ENCODE measurements around the gene FKBP5. TPM values are rescaled to one million over a fixed set of nuclear protein-coding genes. Genes with fewer than 3 reads are reported as not detected.
"Not testable (repeated sequence)": the region's sequence is repeated elsewhere in the genome, so short reads cannot be mapped to it uniquely, and the experiment has no call there.

Gene FKBP5
- total and polyA plus RNA-seq, 2 of the 4 experiments (the other 2 are of a cell fraction): 6.8 to 7.0 TPM

- H3K4me1 ChIP-seq (ENCODE audit: control insufficient read depth, insufficient read depth, low read length); H2AK9ac ChIP-seq (replicated peaks; ENCODE audit: low read depth, low read length, poor library complexity); H3K9me1 ChIP-seq (ENCODE audit: insufficient read depth, low read length); H2AK5ac ChIP-seq (ENCODE audit: low read depth, low read length); H2AFZ ChIP-seq (replicated peaks; ENCODE audit: low read length, poor library complexity); DNase-seq; H2BK15ac ChIP-seq (ENCODE audit: low read depth, low read length); H2BK5ac ChIP-seq (ENCODE audit: low read depth, low read length, poor library complexity, severe bottlenecking); H3K23ac ChIP-seq (ENCODE audit: low read depth, low read length); H3K56ac ChIP-seq (ENCODE audit: extremely low read depth, insufficient read depth, low read length); H4K91ac ChIP-seq (ENCODE audit: insufficient read depth, low read depth, low read length); H2BK120ac ChIP-seq (ENCODE audit: low read depth, low read length); intact Hi-C loops (cut with micrococcal nuclease); H3K14ac ChIP-seq (replicated peaks; ENCODE audit: low read depth, low read length); H3K27ac ChIP-seq (ENCODE audit: insufficient read depth, low read length); H3K9me3 ChIP-seq (ENCODE audit: control insufficient read depth, insufficient read depth, low read length); H4K8ac ChIP-seq (ENCODE audit: low read depth in 2 of 2, low read length in 2 of 2); H3K79me1 ChIP-seq (ENCODE audit: low read depth in 1 of 2, low read length in 2 of 2); H3K4me3 ChIP-seq (ENCODE audit: insufficient read depth, low read depth, low read length); H3K36me3 ChIP-seq (ENCODE audit: control insufficient read depth, insufficient read depth, low read length); dilution Hi-C loops (cut with HindIII; ENCODE audit: low sequenced_read_pairs, unreplicated experiment); POLR2A ChIA-PET (ENCODE audit: unreplicated experiment); H3K18ac ChIP-seq (ENCODE audit: low read depth, low read length); ATAC-seq (ENCODE audit: low read depth); H3K27me3 ChIP-seq (ENCODE audit: control insufficient read depth, insufficient read depth, low read length); H4K20me1 ChIP-seq (ENCODE audit: insufficient read depth, low read length); H3K4me2 ChIP-seq (ENCODE audit: low read depth, low read length); H3K9ac ChIP-seq (ENCODE audit: low read depth, low read length); H2BK20ac ChIP-seq (ENCODE audit: low read depth, low read length); H4K5ac ChIP-seq (ENCODE audit: low read depth, low read length); H3K4ac ChIP-seq (ENCODE audit: low read depth, low read length); BruUV-seq (replicated peaks); CTCF ChIA-PET: not testable (repeated sequence)
- in situ Hi-C loops (cut with MboI; ENCODE audit: low sequenced_read_pairs): loop anchor here (5.0 kb wide), 1 partner anchor 37 kb away; no protein-coding TSS in a partner anchor
- 100% methylated on average over 5 of the region's 16 CpGs; no CpG with 5 or more reads in 1 of the 2 experiments for WGBS, 2 experiments (ENCODE audit: extremely low coverage in 2 of 2, insufficient read length in 1 of 2)
These were observed 1.3 kb upstream of the FKBP5 start for GRCh38 chr6:35690006-35690405.
